GM21381 (cell line): Measurements from ENCODE around the gene B4GALT6.
"Not testable (repeated sequence)": the region's sequence is repeated elsewhere in the genome, so short reads cannot be mapped to it uniquely, and the experiment has no call there.

Experiments
- ATAC-seq: cut with Tn5 transposase; IDR thresholded peaks from one replicate; pipeline ENCODE4 v1.9.1; 2021; ENCODE audit warnings: mild to moderate bottlenecking, moderate library complexity; ENCODE audit not compliant: unreplicated experiment

The B4GALT6 gene

GRCh38 chr18:31684279-31685096 lies at the start of gene B4GALT6:
B4GALT6 (minus strand) TSS chr18:31684581; CDS start chr18:31684426, 155 bp downstream.
- peak; percentile 37 for ATAC-seq

DNA sequence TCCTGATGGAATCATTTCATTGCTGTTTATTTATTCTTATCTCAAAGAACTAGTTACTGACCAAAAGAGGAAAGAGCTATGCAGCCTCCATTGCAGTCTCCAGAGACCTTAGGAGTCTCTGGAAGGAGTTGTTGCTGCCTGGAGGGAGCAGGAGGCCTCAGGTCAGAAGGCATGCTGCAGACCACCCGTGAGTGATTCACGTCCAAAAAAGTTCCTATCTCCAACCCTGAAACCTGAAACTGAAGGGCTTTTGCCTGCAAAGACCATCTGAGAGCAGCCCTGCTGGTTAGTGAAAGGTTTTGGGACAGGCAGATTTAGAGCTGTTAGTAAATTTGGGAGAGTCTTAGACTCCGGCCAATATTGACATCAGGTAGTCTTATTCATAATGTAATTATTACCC lies 47.2 kb upstream of the B4GALT6 start:
- ATAC-seq: no peak

DNA sequence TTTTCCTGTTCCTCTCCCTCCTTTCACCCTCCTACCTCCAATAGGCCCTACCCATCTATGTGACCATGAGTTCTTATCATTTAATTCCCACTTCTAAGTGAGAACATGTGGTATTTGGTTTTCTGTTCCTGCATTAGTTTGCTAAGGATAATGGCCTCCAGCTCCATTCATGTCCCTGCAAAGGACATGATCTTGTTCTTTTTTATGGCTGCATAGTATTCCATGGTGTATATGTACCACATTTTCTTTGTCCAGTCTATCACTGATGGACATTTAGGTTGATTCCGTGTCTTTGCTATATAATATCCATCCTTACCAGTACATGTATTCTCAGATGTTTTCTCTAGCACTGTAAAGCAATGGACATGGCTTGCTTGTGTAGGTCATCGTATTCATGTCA lies 44.8 kb upstream of the B4GALT6 start:
- ATAC-seq: not testable (repeated sequence)

- ATAC-seq: no peak
These were observed 39.8 kb upstream of the B4GALT6 start for GRCh38 chr18:31723990-31724711.

DNA sequence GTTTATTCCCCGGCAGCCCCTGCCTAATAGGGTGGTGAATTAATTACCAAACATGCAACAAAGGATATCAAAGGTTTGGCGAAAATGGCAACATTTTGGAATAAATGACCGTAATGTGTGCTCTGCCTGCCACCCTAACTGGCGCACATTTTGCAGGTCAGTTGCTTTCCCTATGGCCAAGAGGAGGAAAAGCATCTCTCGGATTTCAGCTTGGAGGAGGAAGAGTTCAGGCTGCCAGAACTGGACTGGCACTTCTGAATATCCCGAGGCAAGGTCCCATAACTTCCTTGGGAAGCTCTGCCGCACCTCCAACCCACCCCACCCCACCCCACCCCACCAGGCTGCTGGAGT lies 39.2 kb upstream of the B4GALT6 start:
- no peak for ATAC-seq

- ATAC-seq: peak; percentile 96
These were observed 38.1 kb upstream of the B4GALT6 start for GRCh38 chr18:31722369-31722957.

DNA sequence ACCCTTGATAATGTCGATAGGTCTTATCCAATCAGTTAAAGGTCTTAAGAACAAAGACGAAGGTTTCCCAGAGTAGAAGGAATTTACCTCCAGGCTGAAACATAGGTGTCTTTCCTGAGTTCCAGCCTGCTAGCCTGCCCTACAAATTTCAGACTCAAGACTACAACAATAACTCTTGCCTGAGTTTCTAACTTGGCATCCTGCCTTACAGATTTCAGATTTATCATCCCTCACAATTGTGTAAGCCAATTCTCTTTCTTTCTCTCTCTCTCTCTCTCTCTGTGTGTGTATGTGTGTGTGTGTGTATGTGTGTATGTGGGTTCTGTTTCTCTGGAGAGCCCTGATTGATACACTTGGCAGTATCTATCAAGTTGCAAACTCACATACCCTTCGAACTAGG lies 37.2 kb upstream of the B4GALT6 start:
- no peak for ATAC-seq

DNA sequence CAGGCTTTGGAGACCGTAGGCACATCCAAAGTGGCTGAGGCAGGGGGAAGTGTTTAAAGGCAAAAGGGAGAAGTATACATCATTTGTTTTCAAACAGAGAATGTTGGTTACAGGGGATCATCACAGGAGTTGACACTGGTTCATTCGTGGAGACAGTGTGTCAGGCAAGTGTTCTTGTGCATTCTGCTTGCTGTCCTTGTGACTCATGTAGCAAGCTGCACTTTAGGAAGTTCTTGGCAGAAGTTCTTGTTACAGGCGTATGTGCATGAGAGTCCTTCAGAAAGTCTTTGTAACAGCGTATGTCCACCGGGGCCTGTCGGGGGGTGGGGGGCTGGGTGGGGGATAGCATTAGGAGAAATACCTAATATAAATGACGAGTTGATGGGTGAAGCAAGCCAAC lies 36.5 kb upstream of the B4GALT6 start:
- no peak for ATAC-seq

GRCh38 chr18:31719363-31720006 lies 35.1 kb upstream of the B4GALT6 start:
- no peak for ATAC-seq

- ATAC-seq: no peak
These were observed 34.0 kb upstream of the B4GALT6 start for GRCh38 chr18:31718386-31718785.

- ATAC-seq: no peak
These were observed 32.0 kb upstream of the B4GALT6 start for GRCh38 chr18:31716362-31716761.

DNA sequence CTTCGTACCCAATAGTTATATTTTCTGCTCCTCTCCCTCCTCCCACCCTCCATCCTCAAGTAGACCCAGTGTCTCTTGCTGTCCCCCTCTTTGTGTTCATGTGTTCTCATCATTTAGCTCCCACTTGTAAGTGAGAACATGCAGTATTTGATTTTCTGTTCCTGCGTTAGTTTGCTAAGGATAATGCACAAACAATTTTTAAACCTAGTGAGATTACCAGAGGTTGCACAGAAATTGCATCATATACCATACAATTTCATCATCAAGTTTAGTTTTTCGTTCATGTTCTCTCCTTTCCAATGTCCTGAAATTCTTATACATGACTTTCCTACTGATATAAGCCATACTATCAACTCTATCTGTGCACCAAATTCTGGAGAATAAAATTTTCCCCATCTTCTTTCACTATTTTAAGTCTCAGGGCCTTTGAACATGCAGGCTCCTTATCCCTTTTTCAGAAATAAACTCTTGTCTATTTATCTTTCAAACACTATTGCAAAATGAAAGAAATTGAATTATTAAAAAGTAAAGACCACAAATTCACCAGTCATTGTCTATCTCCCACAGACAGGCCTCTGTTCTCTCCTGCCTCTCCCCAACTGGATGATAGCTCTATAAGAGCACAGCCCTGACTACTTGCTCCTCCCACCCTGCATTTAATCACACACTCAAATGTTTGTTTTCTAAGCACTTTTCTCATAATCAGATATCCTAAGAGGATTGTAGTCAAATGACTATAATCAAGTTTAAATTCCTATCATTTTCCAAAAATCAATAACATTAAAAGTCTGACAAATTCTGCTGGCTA lies 27.2 kb upstream of the B4GALT6 start:
- ATAC-seq: no peak

- ATAC-seq: no peak
These were observed 26.4 kb upstream of the B4GALT6 start for GRCh38 chr18:31710826-31711225.

DNA sequence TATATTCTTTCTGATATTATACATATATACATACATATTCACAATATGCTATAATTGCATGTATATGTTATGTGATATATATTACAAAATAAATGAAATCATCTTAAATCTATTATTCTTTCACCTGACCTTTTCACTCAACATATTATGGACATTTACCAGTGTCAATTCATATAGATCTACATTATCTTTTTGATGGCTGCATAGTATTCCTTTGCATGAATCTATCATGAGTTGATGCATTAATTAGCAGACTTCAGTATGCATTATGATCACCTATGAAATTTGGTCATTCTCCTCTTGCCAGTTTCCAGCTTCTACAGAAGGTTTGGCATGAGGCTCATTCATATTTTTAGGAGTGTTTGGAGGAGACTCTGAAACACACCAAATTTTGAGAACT lies 23.4 kb upstream of the B4GALT6 start:
- no peak for ATAC-seq

GRCh38 chr18:31702449-31702848 lies 18.1 kb upstream of the B4GALT6 start:
- no peak for ATAC-seq

GRCh38 chr18:31701744-31702143 lies 17.4 kb upstream of the B4GALT6 start:
- ATAC-seq: no peak

DNA sequence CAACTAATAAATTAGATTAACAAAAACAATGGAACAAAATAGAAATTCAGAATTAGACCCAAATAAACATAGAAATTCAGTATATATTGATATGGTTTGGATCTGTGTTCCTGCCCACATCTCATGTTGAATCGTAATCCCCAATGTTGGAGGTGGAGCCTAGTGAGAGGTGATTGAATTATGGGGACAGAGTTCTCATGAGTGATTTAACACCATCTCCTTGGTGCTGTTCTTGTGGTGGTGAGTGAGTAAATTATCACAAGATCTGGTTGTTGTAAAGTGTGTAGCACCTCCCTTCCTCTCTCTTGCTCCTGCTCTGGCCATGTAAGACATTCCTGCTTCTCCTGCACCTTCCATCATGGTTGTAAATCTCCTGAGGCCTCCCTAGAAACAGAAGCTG lies 16.6 kb upstream of the B4GALT6 start:
- no peak for ATAC-seq

GRCh38 chr18:31697351-31698298 lies 13.2 kb upstream of the B4GALT6 start:
- ATAC-seq: no peak

- ATAC-seq: no peak
These were observed 11.6 kb upstream of the B4GALT6 start for GRCh38 chr18:31695989-31696388.

DNA sequence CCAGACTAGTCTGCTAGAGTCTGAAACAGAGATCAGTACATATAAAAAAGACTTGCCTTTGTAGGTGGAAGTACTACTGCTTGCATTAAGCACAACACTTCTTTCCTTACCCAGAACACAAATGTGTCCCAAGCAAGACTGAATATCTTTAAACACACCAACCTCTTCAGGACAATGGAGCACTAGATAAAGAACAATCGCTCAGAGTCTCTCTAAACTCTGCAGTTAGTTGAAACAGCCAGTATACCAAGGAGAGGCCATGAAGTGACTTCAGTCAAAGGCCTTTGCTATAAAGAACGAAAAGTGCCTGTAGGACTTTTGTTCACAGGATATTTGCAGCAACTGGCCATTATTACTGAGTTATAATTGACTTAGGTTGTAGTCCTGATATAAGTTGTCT lies 9.9 kb upstream of the B4GALT6 start:
- no peak for ATAC-seq
